ENCODE results near the gene SOCS1.
"Not testable (repeated sequence)": the region's sequence is repeated elsewhere in the genome, so short reads cannot be mapped to it uniquely, and the experiment has no call there.

SOCS1 gene

DNA sequence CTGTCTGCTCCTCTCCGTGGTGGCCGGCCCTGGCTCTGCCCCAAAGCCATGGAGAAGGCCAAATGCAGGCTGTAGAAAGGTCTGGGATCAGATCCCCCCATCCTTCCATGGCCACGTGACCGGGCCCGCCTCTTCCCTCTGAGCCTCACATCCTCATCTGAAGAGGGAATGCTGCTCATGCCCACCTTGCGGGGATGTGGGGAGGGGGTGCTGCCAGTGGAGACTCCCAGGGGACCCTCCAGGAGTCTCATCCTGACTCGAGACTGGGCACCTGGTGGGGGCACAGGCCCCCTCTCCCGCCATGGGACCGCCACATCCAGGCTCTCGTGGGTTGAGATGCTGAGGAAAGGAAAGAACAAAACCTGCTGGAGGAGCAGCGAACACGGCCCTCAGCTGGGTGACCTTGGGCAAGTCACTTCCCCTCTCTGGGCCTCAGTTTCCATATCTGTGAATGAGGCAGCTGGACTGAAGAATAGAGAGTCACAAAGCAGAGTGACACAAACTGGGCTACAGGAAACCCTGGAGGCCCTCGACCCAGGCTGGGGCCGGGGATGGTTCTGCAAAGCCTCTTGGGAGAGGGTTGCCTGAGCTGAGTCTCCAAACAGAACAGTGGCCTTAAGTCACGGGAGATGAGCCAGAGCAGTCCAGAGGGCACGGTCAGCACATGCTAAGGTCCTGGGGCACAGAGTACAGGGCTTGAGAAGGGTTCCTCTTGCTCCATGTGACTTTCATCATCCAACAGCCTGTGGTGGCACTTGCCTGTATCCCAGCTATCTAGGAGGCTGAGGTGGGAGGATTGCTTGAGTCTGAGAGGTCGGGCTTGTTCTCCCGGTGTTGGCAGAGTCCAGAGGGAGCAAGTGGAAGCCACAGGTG, 30.1 kb downstream of the SOCS1 start:
- no peaks in the 10 kb centered on the region for H3K27me3 ChIP-seq (ENCODE audit: low read depth, low read length)
- peaks cover 0 to 4% of the 10 kb centered on the region in 2 donors for H3K4me1 ChIP-seq (ENCODE audit: control insufficient read depth in 1 of 2, insufficient read depth in 2 of 2, low read length in 2 of 2)
- no peaks in the 10 kb centered on the region for H3K9me3 ChIP-seq (ENCODE audit: control insufficient read depth in 1 of 2, low read length in 2 of 2)
- no peaks in the 10 kb centered on the region for H3K36me3 ChIP-seq (ENCODE audit: control insufficient read depth in 1 of 2, insufficient read depth in 2 of 2, low read length in 2 of 2)
- H3K4me3 ChIP-seq (ENCODE audit: low read depth in 1 of 2, low read length in 2 of 2): peak overlapping the region in 1 of 2 donors; percentile 8
- H3K27ac ChIP-seq (ENCODE audit: low read length): no peak overlapping the region

GRCh38 chr16:11224894-11225676, 30.9 kb downstream of the SOCS1 start:
- H3K36me3 ChIP-seq (ENCODE audit: control insufficient read depth in 1 of 2, insufficient read depth in 2 of 2, low read length in 2 of 2): no peaks in the 10 kb centered on the region
- peaks cover 0 to 4% of the 10 kb centered on the region in 2 donors for H3K4me1 ChIP-seq (ENCODE audit: control insufficient read depth in 1 of 2, insufficient read depth in 2 of 2, low read length in 2 of 2)
- no peaks in the 10 kb centered on the region for H3K9me3 ChIP-seq (ENCODE audit: control insufficient read depth in 1 of 2, low read length in 2 of 2)
- H3K27ac ChIP-seq (ENCODE audit: low read length): no peak overlapping the region
- peak overlapping the region in 1 of 2 donors; percentile 8 for H3K4me3 ChIP-seq (ENCODE audit: low read depth in 1 of 2, low read length in 2 of 2)
- no peaks in the 10 kb centered on the region for H3K27me3 ChIP-seq (ENCODE audit: low read depth, low read length)

- Histone ChIP-seq H3K4me3 (ENCODE audit: low read depth in 1 of 2, low read length in 2 of 2) (no peak overlapping the region), H3K4me1 (ENCODE audit: control insufficient read depth in 1 of 2, insufficient read depth in 2 of 2, low read length in 2 of 2) (peaks cover 0 to 4% of the 10 kb centered on the region in 2 donors), H3K27ac (ENCODE audit: low read length) (no peak overlapping the region), H3K27me3 (ENCODE audit: low read depth, low read length) (no peaks in the 10 kb centered on the region), H3K9me3 (ENCODE audit: control insufficient read depth in 1 of 2, low read length in 2 of 2) (no peaks in the 10 kb centered on the region), H3K36me3 (ENCODE audit: control insufficient read depth in 1 of 2, insufficient read depth in 2 of 2, low read length in 2 of 2) (no peaks in the 10 kb centered on the region)
Observed at GRCh38 chr16:11224096-11224893, 31.7 kb downstream of the SOCS1 start.

DNA sequence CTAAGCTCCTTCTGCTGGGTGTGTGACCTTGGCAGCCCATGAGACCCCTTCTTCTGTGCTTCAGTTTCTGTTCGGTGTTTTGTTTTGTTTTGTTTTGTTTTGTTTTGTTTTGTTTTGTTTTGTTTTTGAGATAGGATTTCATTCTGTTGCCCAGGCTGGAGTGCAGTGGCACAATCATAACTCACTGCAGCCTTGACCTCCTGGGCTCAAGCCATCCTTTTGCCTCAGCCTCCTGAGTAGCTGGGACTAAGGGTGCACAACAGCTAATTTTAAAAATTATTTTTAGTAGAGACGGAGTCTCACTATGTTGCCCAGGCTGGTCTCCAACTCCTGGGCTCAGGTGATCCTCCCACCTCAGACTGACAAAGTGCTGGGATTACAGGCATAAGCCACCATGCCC, 35.5 kb downstream of the SOCS1 start:
- H3K9me3 ChIP-seq (ENCODE audit: control insufficient read depth in 1 of 2, low read length in 2 of 2): peaks cover 5 to 33% of the 10 kb centered on the region in 2 donors

DNA sequence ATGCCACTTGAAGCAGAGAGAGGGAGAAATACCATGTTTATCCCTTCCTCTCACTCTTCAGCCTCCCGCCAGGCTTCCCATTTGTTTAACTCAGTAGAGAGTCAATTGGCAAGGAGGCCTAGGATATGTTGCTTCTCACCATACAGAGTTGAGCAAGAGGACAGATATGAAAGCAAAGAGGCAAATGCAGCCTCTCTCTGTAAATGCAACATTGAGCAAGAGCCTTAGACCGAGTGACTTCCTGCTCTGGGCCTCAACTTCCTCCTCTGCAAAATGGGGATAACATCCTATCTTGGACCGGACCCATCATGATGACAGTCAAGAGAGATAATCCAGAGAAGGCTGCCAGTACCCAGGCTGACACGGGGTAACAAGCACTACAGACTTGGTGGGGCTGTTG, 36.8 kb downstream of the SOCS1 start:
- H3K27ac ChIP-seq (ENCODE audit: low read length): no peak overlapping the region
- H3K27me3 ChIP-seq (ENCODE audit: low read depth, low read length): no peaks in the 10 kb centered on the region
- H3K4me1 ChIP-seq (ENCODE audit: control insufficient read depth in 1 of 2, insufficient read depth in 2 of 2, low read length in 2 of 2): no peaks in the 10 kb centered on the region
- H3K36me3 ChIP-seq (ENCODE audit: control insufficient read depth in 1 of 2, insufficient read depth in 2 of 2, low read length in 2 of 2): no peaks in the 10 kb centered on the region
- H3K4me3 ChIP-seq (ENCODE audit: low read depth in 1 of 2, low read length in 2 of 2): no peak overlapping the region
- peaks cover 5 to 35% of the 10 kb centered on the region in 2 donors for H3K9me3 ChIP-seq (ENCODE audit: control insufficient read depth in 1 of 2, low read length in 2 of 2)

More for the DNA sequence above, 35.5 kb downstream of the SOCS1 start:
- not testable (repeated sequence) for H3K4me3 ChIP-seq (ENCODE audit: low read depth in 1 of 2, low read length in 2 of 2); H3K36me3 ChIP-seq (ENCODE audit: control insufficient read depth in 1 of 2, insufficient read depth in 2 of 2, low read length in 2 of 2); H3K27me3 ChIP-seq (ENCODE audit: low read depth, low read length); H3K4me1 ChIP-seq (ENCODE audit: control insufficient read depth in 1 of 2, insufficient read depth in 2 of 2, low read length in 2 of 2); H3K27ac ChIP-seq (ENCODE audit: low read length)

DNA sequence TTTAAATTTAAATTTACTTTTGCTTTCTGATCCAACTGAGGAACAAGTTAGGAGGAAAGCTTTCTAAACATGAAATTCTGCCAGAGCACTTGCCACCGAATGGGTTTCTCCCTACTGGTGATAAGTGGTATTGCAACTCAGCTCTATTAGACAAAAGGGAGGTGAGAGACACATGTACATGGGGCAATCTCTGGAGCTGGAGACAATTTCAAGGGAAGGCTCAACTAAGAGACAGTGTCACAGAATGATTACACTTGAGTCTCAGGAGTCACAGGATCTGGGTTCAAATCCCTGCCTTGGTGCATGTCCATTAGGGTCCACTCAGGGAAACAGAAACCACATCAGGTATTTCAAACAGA, 37.4 kb downstream of the SOCS1 start:
- H3K4me3 ChIP-seq (ENCODE audit: low read depth in 1 of 2, low read length in 2 of 2): no peak overlapping the region
- H3K27ac ChIP-seq (ENCODE audit: low read length): no peak overlapping the region
- H3K36me3 ChIP-seq (ENCODE audit: control insufficient read depth in 1 of 2, insufficient read depth in 2 of 2, low read length in 2 of 2): no peaks in the 10 kb centered on the region
- peaks cover 5 to 37% of the 10 kb centered on the region in 2 donors for H3K9me3 ChIP-seq (ENCODE audit: control insufficient read depth in 1 of 2, low read length in 2 of 2)
- no peaks in the 10 kb centered on the region for H3K4me1 ChIP-seq (ENCODE audit: control insufficient read depth in 1 of 2, insufficient read depth in 2 of 2, low read length in 2 of 2)
- H3K27me3 ChIP-seq (ENCODE audit: low read depth, low read length): no peaks in the 10 kb centered on the region

DNA sequence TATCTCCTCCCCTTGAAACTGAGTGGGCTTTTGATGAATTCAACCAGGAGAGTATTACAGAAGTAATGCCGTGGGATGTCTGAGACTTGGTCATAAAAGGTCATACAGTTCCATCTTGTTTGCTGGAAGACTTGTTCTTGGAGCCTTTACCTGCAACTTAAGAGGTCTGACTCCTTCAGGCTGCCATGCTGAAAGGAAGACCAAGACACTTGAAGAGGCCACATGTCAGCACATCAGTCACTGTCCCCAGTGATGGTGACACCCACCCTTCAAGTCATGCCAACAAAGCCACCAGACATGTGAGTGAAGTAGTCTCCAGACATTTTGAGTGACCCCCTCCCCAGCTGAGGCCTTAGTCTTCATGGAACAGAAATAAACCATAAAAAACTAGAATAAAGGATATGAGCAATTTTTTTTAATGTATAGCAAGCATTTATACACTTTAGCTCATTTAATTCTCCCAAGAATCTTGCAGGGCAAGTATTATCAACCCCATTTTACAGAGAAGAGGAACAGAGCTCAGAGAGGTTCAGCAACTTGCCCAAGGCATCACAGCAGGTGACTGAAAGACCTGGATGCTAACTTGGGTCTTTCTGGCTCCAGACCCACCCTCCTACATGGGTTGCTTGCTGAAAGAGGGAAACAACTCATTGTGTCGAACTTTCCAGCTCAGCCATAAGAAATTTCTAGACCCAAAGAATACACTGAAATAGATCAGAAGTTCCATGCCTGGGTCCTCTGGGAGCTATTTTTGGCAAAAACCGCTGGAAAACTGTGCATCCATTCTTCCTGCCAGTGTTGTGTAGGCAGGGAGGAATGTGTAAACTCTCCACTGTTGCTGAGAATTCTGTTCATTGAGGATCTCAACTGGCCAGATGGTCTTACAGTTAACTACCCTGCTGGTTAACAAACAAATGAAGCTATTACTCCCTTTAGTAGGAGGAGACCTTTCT, 38.1 kb downstream of the SOCS1 start:
- H3K27ac ChIP-seq (ENCODE audit: low read length): no peak overlapping the region
- no peaks in the 10 kb centered on the region for H3K36me3 ChIP-seq (ENCODE audit: control insufficient read depth in 1 of 2, insufficient read depth in 2 of 2, low read length in 2 of 2)
- H3K9me3 ChIP-seq (ENCODE audit: control insufficient read depth in 1 of 2, low read length in 2 of 2): peaks cover 5 to 40% of the 10 kb centered on the region in 2 donors
- no peak overlapping the region for H3K4me3 ChIP-seq (ENCODE audit: low read depth in 1 of 2, low read length in 2 of 2)
- H3K4me1 ChIP-seq (ENCODE audit: control insufficient read depth in 1 of 2, insufficient read depth in 2 of 2, low read length in 2 of 2): no peaks in the 10 kb centered on the region
- no peaks in the 10 kb centered on the region for H3K27me3 ChIP-seq (ENCODE audit: low read depth, low read length)

GRCh38 chr16:11215935-11216556, 40.0 kb downstream of the SOCS1 start:
- Histone ChIP-seq H3K4me1 (ENCODE audit: control insufficient read depth in 1 of 2, insufficient read depth in 2 of 2, low read length in 2 of 2) (no peaks in the 10 kb centered on the region), H3K4me3 (ENCODE audit: low read depth in 1 of 2, low read length in 2 of 2) (no peak overlapping the region), H3K36me3 (ENCODE audit: control insufficient read depth in 1 of 2, insufficient read depth in 2 of 2, low read length in 2 of 2) (no peaks in the 10 kb centered on the region), H3K27ac (ENCODE audit: low read length) (no peak overlapping the region), H3K27me3 (ENCODE audit: low read depth, low read length) (no peaks in the 10 kb centered on the region), H3K9me3 (ENCODE audit: control insufficient read depth in 1 of 2, low read length in 2 of 2) (peaks cover 5 to 40% of the 10 kb centered on the region in 2 donors)

DNA sequence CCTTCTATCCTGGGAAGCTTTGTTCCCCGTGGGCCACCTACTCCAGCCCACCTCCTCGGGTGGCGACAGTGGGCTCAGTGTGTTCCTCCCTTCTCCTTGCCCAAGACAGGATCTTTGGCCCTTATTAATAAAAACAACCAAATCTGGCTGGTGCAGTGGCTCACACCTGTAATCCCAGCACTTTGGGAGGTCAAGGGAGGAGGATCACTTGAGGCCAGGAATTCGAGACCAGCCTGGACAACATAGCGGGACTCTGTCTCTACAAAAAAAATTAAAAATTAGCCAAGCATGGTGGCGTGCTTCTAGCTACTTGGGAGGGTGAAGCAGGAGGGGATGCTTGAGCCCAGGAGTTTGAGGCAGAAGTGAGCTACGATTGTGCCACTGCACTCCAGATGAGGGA, 42.2 kb downstream of the SOCS1 start:
- H3K4me3 ChIP-seq (ENCODE audit: low read depth in 1 of 2, low read length in 2 of 2): no peak overlapping the region
- no peaks in the 10 kb centered on the region for H3K36me3 ChIP-seq (ENCODE audit: control insufficient read depth in 1 of 2, insufficient read depth in 2 of 2, low read length in 2 of 2)
- no peaks in the 10 kb centered on the region for H3K27me3 ChIP-seq (ENCODE audit: low read depth, low read length)
- no peaks in the 10 kb centered on the region for H3K4me1 ChIP-seq (ENCODE audit: control insufficient read depth in 1 of 2, insufficient read depth in 2 of 2, low read length in 2 of 2)
- H3K9me3 ChIP-seq (ENCODE audit: control insufficient read depth in 1 of 2, low read length in 2 of 2): peaks cover 5 to 37% of the 10 kb centered on the region in 2 donors
- no peak overlapping the region for H3K27ac ChIP-seq (ENCODE audit: low read length)

DNA sequence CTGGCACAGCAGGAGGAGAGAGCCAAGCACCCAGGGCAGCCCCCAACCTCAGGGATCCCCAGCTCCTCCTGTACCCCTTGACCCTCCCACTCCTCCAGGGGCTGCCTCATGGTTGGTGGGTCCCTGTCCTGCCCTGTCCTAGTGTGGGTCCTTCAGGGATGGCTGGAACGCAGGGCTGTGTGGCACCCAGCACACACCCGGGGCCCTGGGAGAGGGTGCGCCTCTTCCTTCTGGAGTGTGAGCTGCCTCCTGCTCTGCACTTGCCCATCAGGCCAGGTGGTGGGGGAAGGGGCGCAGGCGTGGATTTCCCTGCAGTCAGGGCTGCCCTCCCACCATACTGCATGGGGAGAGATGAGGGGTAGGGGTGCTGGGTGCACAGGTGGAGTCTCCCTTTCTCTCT, 42.6 kb downstream of the SOCS1 start:
- H3K4me1 ChIP-seq (ENCODE audit: control insufficient read depth in 1 of 2, insufficient read depth in 2 of 2, low read length in 2 of 2): no peaks in the 10 kb centered on the region
- H3K9me3 ChIP-seq (ENCODE audit: control insufficient read depth in 1 of 2, low read length in 2 of 2): peaks cover 5 to 33% of the 10 kb centered on the region in 2 donors
- no peak overlapping the region for H3K27ac ChIP-seq (ENCODE audit: low read length)
- no peaks in the 10 kb centered on the region for H3K27me3 ChIP-seq (ENCODE audit: low read depth, low read length)
- no peaks in the 10 kb centered on the region for H3K36me3 ChIP-seq (ENCODE audit: control insufficient read depth in 1 of 2, insufficient read depth in 2 of 2, low read length in 2 of 2)
- H3K4me3 ChIP-seq (ENCODE audit: low read depth in 1 of 2, low read length in 2 of 2): no peak overlapping the region
